IMR-90 (cell line): Measurements from ENCODE around the gene RXFP4. TPM values are rescaled to one million over a fixed set of nuclear protein-coding genes. Genes with fewer than 3 reads are reported as not detected.

Experiments used
- ATAC-seq: fragments of 200-7000 bp; cut with Tn5 transposase; 2 replicates; pipeline ENCODE4 v1.9.1; 2020; ENCODE audit warnings: low read depth, mild to moderate bottlenecking, moderate library complexity
- BruUV-seq: library from RNA; stranded (reverse); fragments of 400-500 nt; replicated peaks from 2 replicates; lab custom pipeline; 2021; lab: Mats Ljungman, UMichigan
- CTCF ChIA-PET: fragments of 300-600 bp; formaldehyde crosslinking; extraction: SDS; loops from one replicate; lab custom pipeline; 2021; ENCODE audit warnings: antibody characterized with exemption; lab: Yijun Ruan, JAX
- POLR2A ChIA-PET: fragments of 300-600 bp; sonication (Branson Sonifier 250); formaldehyde crosslinking; loops from one replicate; lab custom pipeline; 2022; ENCODE audit warnings: antibody characterized with exemption; ENCODE audit not compliant: unreplicated experiment; lab: Charles Lee
- DNase-seq: peaks from one replicate; pipeline ENCODE4 v3.0.0; 2013
- H2AFZ ChIP-seq: replicated peaks from 2 replicates; pipeline ENCODE3; 2013; ENCODE audit warnings: low read length, mild to moderate bottlenecking; ENCODE audit not compliant: poor library complexity
- H2AK5ac ChIP-seq: 2 replicates; pipeline ENCODE4 v1.6.1; 2013; ENCODE audit warnings: low read depth, low read length, inconsistent platforms
- H2AK9ac ChIP-seq: replicated peaks from 2 replicates; pipeline ENCODE3; 2013; ENCODE audit warnings: mild to moderate bottlenecking, low read depth, low read length, moderate library complexity; ENCODE audit not compliant: poor library complexity
- H2BK120ac ChIP-seq: 2 replicates; pipeline ENCODE4 v1.6.1; 2013; ENCODE audit warnings: low read depth, low read length, inconsistent platforms
- H2BK15ac ChIP-seq: 3 replicates; pipeline ENCODE4 v1.6.1; 2013; ENCODE audit warnings: low read depth, low read length, inconsistent platforms
- H2BK20ac ChIP-seq: 2 replicates; pipeline ENCODE4 v1.6.1; 2013; ENCODE audit warnings: low read depth, mild to moderate bottlenecking, inconsistent platforms, low read length, moderate library complexity
- H2BK5ac ChIP-seq: 2 replicates; pipeline ENCODE4 v1.6.1; 2013; ENCODE audit warnings: mild to moderate bottlenecking, low read depth, low read length, inconsistent platforms; ENCODE audit not compliant: poor library complexity, severe bottlenecking
- H3K14ac ChIP-seq: replicated peaks from 2 replicates; pipeline ENCODE4 v1.6.1; 2013; ENCODE audit warnings: low read depth, low read length, inconsistent platforms
- H3K18ac ChIP-seq: 2 replicates; pipeline ENCODE4 v1.6.1; 2013; ENCODE audit warnings: low read depth, low read length, control low read depth
- H3K23ac ChIP-seq: 2 replicates; pipeline ENCODE4 v1.6.1; 2013; ENCODE audit warnings: low read depth, low read length, inconsistent platforms
- H3K27ac ChIP-seq: 2 replicates; pipeline ENCODE4 v1.5.1; 2013; ENCODE audit warnings: mild to moderate bottlenecking, control low read depth, low read length; ENCODE audit not compliant: insufficient read depth
- H3K27me3 ChIP-seq: 2 replicates; pipeline ENCODE4 v1.6.1; 2013; ENCODE audit warnings: low read length; ENCODE audit not compliant: control insufficient read depth, insufficient read depth
- H3K36me3 ChIP-seq: 2 replicates; pipeline ENCODE4 v1.6.1; 2013; ENCODE audit warnings: low read length, mixed read lengths; ENCODE audit not compliant: control insufficient read depth, insufficient read depth
- H3K4ac ChIP-seq: 2 replicates; pipeline ENCODE4 v1.6.1; 2013; ENCODE audit warnings: low read depth, low read length, inconsistent platforms
- H3K4me1 ChIP-seq: 2 replicates; pipeline ENCODE4 v1.6.1; 2013; ENCODE audit warnings: low read length, mixed read lengths; ENCODE audit not compliant: control insufficient read depth, insufficient read depth
- H3K4me2 ChIP-seq: 2 replicates; pipeline ENCODE4 v1.6.1; 2013; ENCODE audit warnings: low read depth, mild to moderate bottlenecking, control low read depth, low read length, moderate library complexity
- H3K4me3 ChIP-seq: 2 replicates; pipeline ENCODE4 v1.5.1; 2013; ENCODE audit warnings: low read depth, mild to moderate bottlenecking, control low read depth, low read length, moderate library complexity; ENCODE audit not compliant: insufficient read depth
- H3K56ac ChIP-seq: 2 replicates; pipeline ENCODE4 v1.6.1; 2013; ENCODE audit warnings: low read length, inconsistent platforms; ENCODE audit not compliant: insufficient read depth; ENCODE audit errors: extremely low read depth
- H3K79me1 ChIP-seq, 2 experiments: 2 replicates each; pipeline ENCODE4 v1.6.1; 2013; ENCODE audit warnings: low read length in 2 of 2, inconsistent platforms in 1 of 2, low read depth in 1 of 2
- H3K9ac ChIP-seq: 2 replicates; pipeline ENCODE4 v1.6.1; 2013; ENCODE audit warnings: low read depth, low read length, control low read depth
- H3K9me1 ChIP-seq: 2 replicates; pipeline ENCODE4 v1.6.1; 2013; ENCODE audit warnings: low read length, inconsistent platforms; ENCODE audit not compliant: insufficient read depth
- H3K9me3 ChIP-seq: 2 replicates; pipeline ENCODE4 v1.6.1; 2013; ENCODE audit warnings: low read length; ENCODE audit not compliant: control insufficient read depth, insufficient read depth
- H4K20me1 ChIP-seq: 2 replicates; pipeline ENCODE4 v1.6.1; 2013; ENCODE audit warnings: low read length, inconsistent platforms; ENCODE audit not compliant: insufficient read depth
- H4K5ac ChIP-seq: 2 replicates; pipeline ENCODE4 v1.6.1; 2013; ENCODE audit warnings: mild to moderate bottlenecking, low read depth, low read length, control low read depth
- H4K8ac ChIP-seq, 2 experiments: 2 replicates each; pipeline ENCODE4 v1.6.1; 2013; ENCODE audit warnings: low read depth in 2 of 2, low read length in 2 of 2, control low read depth in 1 of 2, inconsistent platforms in 1 of 2
- H4K91ac ChIP-seq: 2 replicates; pipeline ENCODE4 v1.6.1; 2013; ENCODE audit warnings: low read depth, low read length, inconsistent platforms; ENCODE audit not compliant: insufficient read depth
- BHLHE40 ChIP-seq: fragments of 150-350 bp; IDR thresholded peaks from 2 replicates; pipeline ENCODE4 v1.6.1; 2016; ENCODE audit warnings: mild to moderate bottlenecking, low read depth, low read length
- CEBPB ChIP-seq: IDR thresholded peaks from 2 replicates; pipeline ENCODE4 v1.6.1; 2012; ENCODE audit warnings: low read depth, low read length, improper control_type of control experiment
- CHD1 ChIP-seq: IDR thresholded peaks from 2 replicates; pipeline ENCODE4 v1.6.1; 2012; ENCODE audit warnings: low read depth, low read length, improper control_type of control experiment
- FOS ChIP-seq: fragments of 150-350 bp; IDR thresholded peaks from 2 replicates; pipeline ENCODE4 v1.6.1; 2016; ENCODE audit warnings: low read depth, low read length
- MAFK ChIP-seq: IDR thresholded peaks from 2 replicates; pipeline ENCODE4 v1.6.1; 2012; ENCODE audit warnings: low read depth, low read length, improper control_type of control experiment
- MAZ ChIP-seq: IDR thresholded peaks from 2 replicates; pipeline ENCODE4 v1.6.1; 2012; ENCODE audit warnings: low read depth, mild to moderate bottlenecking, low read length, improper control_type of control experiment, moderate library complexity, borderline replicate concordance
- NFE2L2 ChIP-seq: fragments of 150-350 bp; IDR thresholded peaks from 2 replicates; pipeline ENCODE4 v1.6.1; 2016; ENCODE audit warnings: low read depth, mild to moderate bottlenecking, low read length
- POLR2A ChIP-seq: IDR thresholded peaks from 2 replicates; pipeline ENCODE4 v1.6.1; 2012; ENCODE audit warnings: mild to moderate bottlenecking, low read depth, low read length
- RAD21 ChIP-seq: IDR thresholded peaks from 2 replicates; pipeline ENCODE4 v1.6.1; 2012; ENCODE audit warnings: low read length, improper control_type of control experiment
- RCOR1 ChIP-seq: IDR thresholded peaks from 2 replicates; pipeline ENCODE4 v1.6.1; 2012; ENCODE audit warnings: mild to moderate bottlenecking, low read length, improper control_type of control experiment; ENCODE audit not compliant: insufficient replicate concordance
- RFX5 ChIP-seq: IDR thresholded peaks from 2 replicates; pipeline ENCODE4 v1.8.0; 2012; ENCODE audit warnings: low read depth, mild to moderate bottlenecking, low read length, moderate library complexity
- SMC3 ChIP-seq: fragments of 150-350 bp; IDR thresholded peaks from 2 replicates; pipeline ENCODE4 v1.6.1; 2016; ENCODE audit warnings: low read depth, mild to moderate bottlenecking, antibody characterized with exemption, low read length, moderate library complexity
- USF2 ChIP-seq: fragments of 150-350 bp; IDR thresholded peaks from 2 replicates; pipeline ENCODE4 v1.6.1; 2017; ENCODE audit warnings: mild to moderate bottlenecking, antibody characterized with exemption, low read length, low read depth
- WGBS, 2 experiments: methylation state at CpG; one replicate each; pipeline versions ENCODE4 v1.1.5 to v1.1.7; 2013; ENCODE audit warnings: missing lambda C conversion rate in 2 of 2; ENCODE audit not compliant: insufficient read length in 1 of 2; ENCODE audit errors: extremely low coverage in 2 of 2; 5-methylcytosine and 5-hydroxymethylcytosine counted together
- dilution Hi-C: fragments of 300-500 bp; cut with HindIII; formaldehyde crosslinking; loops from one replicate; pipeline ENCODE4 v1.14.3; 2018; ENCODE audit warnings: low sequenced_read_pairs; ENCODE audit not compliant: unreplicated experiment
- in situ Hi-C: fragments of 300-500 bp; cut with MboI; formaldehyde crosslinking; loops from 3 replicates; pipeline ENCODE4 v1.14.3; 2019; ENCODE audit warnings: low sequenced_read_pairs, inconsistent platforms, mixed read lengths
- intact Hi-C: fragments of 100-400 bp; cut with micrococcal nuclease; formaldehyde crosslinking; loops from 2 replicates; pipeline ENCODE4 v1.10.0; 2022
- polyA plus RNA-seq, 3 experiments: library from polyadenylated mRNA; depleted of rRNA; stranded (reverse); fragments of >200 nt; gene quantifications; 2 replicates each; pipeline ENCODE4 v1.2.3, GENCODE V29; 2012; ENCODE audit warnings: low replicate concordance in 1 of 3
- total RNA-seq: library from RNA; depleted of rRNA; stranded (reverse); fragments of >200 nt; gene quantifications from 2 replicates; pipeline ENCODE4 v1.2.3, GENCODE V29; 2012
- TF ChIP-seq, protein P1 (sequence below): conservative IDR thresholded peaks from 2 replicates; pipeline ENCODE4 v1.5.1; 2012; ENCODE audit warnings: mild to moderate bottlenecking, low read depth, low read length, improper control_type of control experiment

RXFP4 gene
- total and polyA plus RNA-seq, 2 of the 4 experiments (the other 2 are of a cell fraction) = not detected

DNA sequence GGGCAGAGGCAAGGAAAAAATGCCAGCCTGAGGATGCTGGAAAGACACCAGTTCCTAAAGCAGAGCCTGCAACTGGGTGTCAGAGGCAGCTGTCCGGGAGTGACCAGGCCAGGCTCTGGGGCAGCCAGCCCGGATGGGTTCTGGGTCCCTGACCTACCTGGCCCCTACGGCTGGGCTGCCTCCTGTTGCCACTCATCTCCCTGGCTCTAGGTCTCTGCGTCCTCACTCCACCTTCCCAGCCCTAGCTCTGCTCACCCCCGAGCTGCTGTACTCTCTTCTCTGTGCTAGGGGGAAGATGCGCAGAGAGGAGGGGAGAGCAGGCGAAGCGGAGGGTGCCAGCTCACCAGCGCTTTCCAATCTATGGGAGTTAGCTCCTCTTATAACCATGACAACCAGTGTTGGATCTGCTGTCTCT is 27.9 kb downstream of the RXFP4 start:
- TF ChIP-seq CHD1 (no peak), RCOR1 (no peak), NFE2L2 (no peak), RFX5 (no peak), POLR2A (no peak), USF2 (no peak), MAZ (no peak), BHLHE40 (no peak), FOS (no peak), MAFK (no peak), RAD21 (no peak), SMC3 (no peak), CEBPB (no peak)
- TF ChIP-seq, protein P1, sequence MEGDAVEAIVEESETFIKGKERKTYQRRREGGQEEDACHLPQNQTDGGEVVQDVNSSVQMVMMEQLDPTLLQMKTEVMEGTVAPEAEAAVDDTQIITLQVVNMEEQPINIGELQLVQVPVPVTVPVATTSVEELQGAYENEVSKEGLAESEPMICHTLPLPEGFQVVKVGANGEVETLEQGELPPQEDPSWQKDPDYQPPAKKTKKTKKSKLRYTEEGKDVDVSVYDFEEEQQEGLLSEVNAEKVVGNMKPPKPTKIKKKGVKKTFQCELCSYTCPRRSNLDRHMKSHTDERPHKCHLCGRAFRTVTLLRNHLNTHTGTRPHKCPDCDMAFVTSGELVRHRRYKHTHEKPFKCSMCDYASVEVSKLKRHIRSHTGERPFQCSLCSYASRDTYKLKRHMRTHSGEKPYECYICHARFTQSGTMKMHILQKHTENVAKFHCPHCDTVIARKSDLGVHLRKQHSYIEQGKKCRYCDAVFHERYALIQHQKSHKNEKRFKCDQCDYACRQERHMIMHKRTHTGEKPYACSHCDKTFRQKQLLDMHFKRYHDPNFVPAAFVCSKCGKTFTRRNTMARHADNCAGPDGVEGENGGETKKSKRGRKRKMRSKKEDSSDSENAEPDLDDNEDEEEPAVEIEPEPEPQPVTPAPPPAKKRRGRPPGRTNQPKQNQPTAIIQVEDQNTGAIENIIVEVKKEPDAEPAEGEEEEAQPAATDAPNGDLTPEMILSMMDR = no peak
- H3K56ac ChIP-seq = no peak overlapping the region
- peak overlapping the region; percentile 46 for H3K18ac ChIP-seq
- peak overlapping the region; percentile 69 for H3K27ac ChIP-seq
- no peaks in the 10 kb centered on the region for H3K9me3 ChIP-seq
- BruUV-seq = no TSS peak
- no CpG with 5 or more reads among the region's 9 CpGs for WGBS, 2 experiments
- in situ Hi-C loops (no loop called here), intact Hi-C loops (no loop called here), dilution Hi-C loops (no loop called here)
- H2AFZ ChIP-seq = peak overlapping the region; percentile 34
- CTCF ChIA-PET = no interaction called here
- peak overlapping the region; percentile 11 to 69; a peak in 2 of 4 replicates for H4K8ac ChIP-seq
- peak overlapping the region; percentile 95 for H3K23ac ChIP-seq
- H3K14ac ChIP-seq = peak overlapping the region; percentile 88; the same call in 1 of the 2 replicates
- peak overlapping the region; percentile 33; the same call in 1 of the 2 replicates for H4K5ac ChIP-seq
- peaks cover 34 to 86% of the 10 kb centered on the region in 2 experiments for H3K79me1 ChIP-seq
- no peak overlapping the region for H2BK20ac ChIP-seq
- peak overlapping the region; percentile 32; the same call in 1 of the 2 replicates for H3K4me2 ChIP-seq
- H3K9me1 ChIP-seq = peaks cover 54% of the 10 kb centered on the region
- peak overlapping the region; percentile 82 for H2AK9ac ChIP-seq
- H2AK5ac ChIP-seq = peak overlapping the region; percentile 77
- ATAC-seq (no peak), DNase-seq (no peak)
- H3K4ac ChIP-seq = peak overlapping the region; percentile 73
- H3K4me3 ChIP-seq = no peak overlapping the region
- H3K4me1 ChIP-seq = peaks cover 48% of the 10 kb centered on the region
- peak overlapping the region; percentile 54 for H4K91ac ChIP-seq
- H3K9ac ChIP-seq = peak overlapping the region; percentile 30; the same call in 1 of the 2 replicates
- peak overlapping the region; percentile 36; the same call in 1 of the 2 replicates for H2BK120ac ChIP-seq
- POLR2A ChIA-PET = no interaction called here
- H2BK5ac ChIP-seq = peak overlapping the region; percentile 83
- no peaks in the 10 kb centered on the region for H3K27me3 ChIP-seq
- peaks cover 66% of the 10 kb centered on the region for H3K36me3 ChIP-seq
- H2BK15ac ChIP-seq = no peak overlapping the region
- peaks cover 97% of the 10 kb centered on the region for H4K20me1 ChIP-seq
